ENCODE results near the gene EGLN1.

Gene EGLN1

DNA sequence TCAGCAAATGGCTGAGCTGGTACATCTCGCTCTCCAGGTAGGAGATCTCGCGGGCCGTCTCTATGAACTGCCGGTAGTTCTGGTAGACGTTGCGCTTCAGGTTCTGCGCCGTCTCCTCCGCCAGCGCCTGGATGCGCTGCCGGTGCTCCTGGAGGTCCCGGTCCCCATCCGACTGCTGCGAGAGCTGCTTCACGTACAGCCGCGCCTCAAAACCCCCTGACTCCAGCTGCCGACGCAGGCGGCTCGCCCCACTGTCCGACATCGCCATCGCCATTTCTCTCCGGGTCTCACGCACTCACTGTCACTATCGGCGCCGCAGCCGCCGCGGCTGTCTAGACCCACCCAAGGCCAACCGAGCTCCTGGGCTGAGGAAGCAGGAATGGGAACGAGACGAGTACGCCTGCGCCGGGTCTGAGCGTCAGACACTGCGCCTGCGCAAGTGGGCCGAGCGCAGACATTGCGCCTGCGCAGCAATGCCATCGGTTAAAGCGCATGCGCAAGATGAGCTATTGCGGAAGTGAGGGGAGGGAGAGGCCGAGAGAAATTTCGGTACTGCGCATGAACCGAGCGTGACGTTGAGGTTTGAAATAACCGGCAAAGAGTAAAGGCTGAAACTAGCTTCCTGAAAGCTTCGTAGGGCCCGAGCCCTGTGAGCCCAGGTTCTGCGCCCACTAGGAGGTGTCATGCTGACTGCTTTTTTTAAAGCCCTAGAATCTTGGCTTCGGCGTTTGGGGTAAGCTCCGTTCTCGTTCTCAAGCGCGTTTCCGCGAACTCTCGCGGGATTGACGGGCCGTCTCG, 84.4 kb downstream of the EGLN1 start, which contains the start of gene EXOC8 (continued):
- TF ChIP-seq ZNF2 (tag by site-specific recombination; IDR thresholded peaks at IDR 0.05) (peak; percentile 80), ZNF670 (tag by site-specific recombination; IDR thresholded peaks at IDR 0.05; ENCODE audit: low read depth) (no peak), ZNF174 (tag by site-specific recombination; IDR thresholded peaks at IDR 0.05) (no peak), ZBTB20 (tag by site-specific recombination; IDR thresholded peaks at IDR 0.05) (peak; percentile 77), HOXA7 (CRISPR knock-in tag; IDR thresholded peaks at IDR 0.05; ENCODE audit: borderline replicate concordance) (no peak), ZNF394 (tag by site-specific recombination; IDR thresholded peaks at IDR 0.05; ENCODE audit: borderline replicate concordance) (peak; percentile 85), ZNF555 (tag by site-specific recombination; conservative IDR thresholded peaks at IDR 0.05) (no peak), ZSCAN23 (tag by site-specific recombination; IDR thresholded peaks at IDR 0.05) (no peak), KLF8 (tag by site-specific recombination; IDR thresholded peaks at IDR 0.05) (peak; percentile 35), SCRT1 (tag by site-specific recombination; IDR thresholded peaks at IDR 0.05; ENCODE audit: borderline replicate concordance) (no peak), HOXD13 (CRISPR knock-in tag; IDR thresholded peaks at IDR 0.05; ENCODE audit: borderline replicate concordance) (no peak), ZBTB17 (tag by site-specific recombination; IDR thresholded peaks at IDR 0.05) (peak; percentile 91), ZNF843 (tag by site-specific recombination; IDR thresholded peaks at IDR 0.05) (peak; percentile 42; the same call in 1 of the 2 replicates), ZNF335 (tag by site-specific recombination; conservative IDR thresholded peaks at IDR 0.05) (no peak; the same call in 1 of the 2 replicates), MZF1 (tag by site-specific recombination; IDR thresholded peaks at IDR 0.05; ENCODE audit: borderline replicate concordance) (no peak), ZNF274 (IDR thresholded peaks at IDR 0.05; ENCODE audit: low read length) (no peak), ZNF274 (tag by site-specific recombination; IDR thresholded peaks at IDR 0.05; ENCODE audit: borderline replicate concordance) (no peak), GLI2 (tag by site-specific recombination; IDR thresholded peaks at IDR 0.05; ENCODE audit: borderline replicate concordance, low read depth) (no peak), ZNF146 (tag by site-specific recombination; IDR thresholded peaks at IDR 0.05) (no peak; the same call in 1 of the 2 replicates), ZNF629 (tag by site-specific recombination; IDR thresholded peaks at IDR 0.05) (peak; percentile 93), EGR2 (tag by site-specific recombination; IDR thresholded peaks at IDR 0.05; ENCODE audit: low read depth) (no peak), SP2 (tag by site-specific recombination; IDR thresholded peaks at IDR 0.05) (peak; percentile 98)
- TF ChIP-seq, protein P1, sequence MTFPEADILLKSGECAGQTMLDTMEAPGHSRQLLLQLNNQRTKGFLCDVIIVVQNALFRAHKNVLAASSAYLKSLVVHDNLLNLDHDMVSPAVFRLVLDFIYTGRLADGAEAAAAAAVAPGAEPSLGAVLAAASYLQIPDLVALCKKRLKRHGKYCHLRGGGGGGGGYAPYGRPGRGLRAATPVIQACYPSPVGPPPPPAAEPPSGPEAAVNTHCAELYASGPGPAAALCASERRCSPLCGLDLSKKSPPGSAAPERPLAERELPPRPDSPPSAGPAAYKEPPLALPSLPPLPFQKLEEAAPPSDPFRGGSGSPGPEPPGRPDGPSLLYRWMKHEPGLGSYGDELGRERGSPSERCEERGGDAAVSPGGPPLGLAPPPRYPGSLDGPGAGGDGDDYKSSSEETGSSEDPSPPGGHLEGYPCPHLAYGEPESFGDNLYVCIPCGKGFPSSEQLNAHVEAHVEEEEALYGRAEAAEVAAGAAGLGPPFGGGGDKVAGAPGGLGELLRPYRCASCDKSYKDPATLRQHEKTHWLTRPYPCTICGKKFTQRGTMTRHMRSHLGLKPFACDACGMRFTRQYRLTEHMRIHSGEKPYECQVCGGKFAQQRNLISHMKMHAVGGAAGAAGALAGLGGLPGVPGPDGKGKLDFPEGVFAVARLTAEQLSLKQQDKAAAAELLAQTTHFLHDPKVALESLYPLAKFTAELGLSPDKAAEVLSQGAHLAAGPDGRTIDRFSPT (tag by site-specific recombination; IDR thresholded peaks at IDR 0.05), result no peak
- TF ChIP-seq, protein P2, sequence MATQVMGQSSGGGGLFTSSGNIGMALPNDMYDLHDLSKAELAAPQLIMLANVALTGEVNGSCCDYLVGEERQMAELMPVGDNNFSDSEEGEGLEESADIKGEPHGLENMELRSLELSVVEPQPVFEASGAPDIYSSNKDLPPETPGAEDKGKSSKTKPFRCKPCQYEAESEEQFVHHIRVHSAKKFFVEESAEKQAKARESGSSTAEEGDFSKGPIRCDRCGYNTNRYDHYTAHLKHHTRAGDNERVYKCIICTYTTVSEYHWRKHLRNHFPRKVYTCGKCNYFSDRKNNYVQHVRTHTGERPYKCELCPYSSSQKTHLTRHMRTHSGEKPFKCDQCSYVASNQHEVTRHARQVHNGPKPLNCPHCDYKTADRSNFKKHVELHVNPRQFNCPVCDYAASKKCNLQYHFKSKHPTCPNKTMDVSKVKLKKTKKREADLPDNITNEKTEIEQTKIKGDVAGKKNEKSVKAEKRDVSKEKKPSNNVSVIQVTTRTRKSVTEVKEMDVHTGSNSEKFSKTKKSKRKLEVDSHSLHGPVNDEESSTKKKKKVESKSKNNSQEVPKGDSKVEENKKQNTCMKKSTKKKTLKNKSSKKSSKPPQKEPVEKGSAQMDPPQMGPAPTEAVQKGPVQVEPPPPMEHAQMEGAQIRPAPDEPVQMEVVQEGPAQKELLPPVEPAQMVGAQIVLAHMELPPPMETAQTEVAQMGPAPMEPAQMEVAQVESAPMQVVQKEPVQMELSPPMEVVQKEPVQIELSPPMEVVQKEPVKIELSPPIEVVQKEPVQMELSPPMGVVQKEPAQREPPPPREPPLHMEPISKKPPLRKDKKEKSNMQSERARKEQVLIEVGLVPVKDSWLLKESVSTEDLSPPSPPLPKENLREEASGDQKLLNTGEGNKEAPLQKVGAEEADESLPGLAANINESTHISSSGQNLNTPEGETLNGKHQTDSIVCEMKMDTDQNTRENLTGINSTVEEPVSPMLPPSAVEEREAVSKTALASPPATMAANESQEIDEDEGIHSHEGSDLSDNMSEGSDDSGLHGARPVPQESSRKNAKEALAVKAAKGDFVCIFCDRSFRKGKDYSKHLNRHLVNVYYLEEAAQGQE (tag by site-specific recombination; IDR thresholded peaks at IDR 0.05), result no peak; the same call in 1 of the 2 replicates
- TF ChIP-seq, protein P3, sequence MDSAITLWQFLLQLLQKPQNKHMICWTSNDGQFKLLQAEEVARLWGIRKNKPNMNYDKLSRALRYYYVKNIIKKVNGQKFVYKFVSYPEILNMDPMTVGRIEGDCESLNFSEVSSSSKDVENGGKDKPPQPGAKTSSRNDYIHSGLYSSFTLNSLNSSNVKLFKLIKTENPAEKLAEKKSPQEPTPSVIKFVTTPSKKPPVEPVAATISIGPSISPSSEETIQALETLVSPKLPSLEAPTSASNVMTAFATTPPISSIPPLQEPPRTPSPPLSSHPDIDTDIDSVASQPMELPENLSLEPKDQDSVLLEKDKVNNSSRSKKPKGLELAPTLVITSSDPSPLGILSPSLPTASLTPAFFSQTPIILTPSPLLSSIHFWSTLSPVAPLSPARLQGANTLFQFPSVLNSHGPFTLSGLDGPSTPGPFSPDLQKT (IDR thresholded peaks at IDR 0.05; ENCODE audit: borderline replicate concordance, low read depth, low read length), result no peak
- TF ChIP-seq, protein P4, sequence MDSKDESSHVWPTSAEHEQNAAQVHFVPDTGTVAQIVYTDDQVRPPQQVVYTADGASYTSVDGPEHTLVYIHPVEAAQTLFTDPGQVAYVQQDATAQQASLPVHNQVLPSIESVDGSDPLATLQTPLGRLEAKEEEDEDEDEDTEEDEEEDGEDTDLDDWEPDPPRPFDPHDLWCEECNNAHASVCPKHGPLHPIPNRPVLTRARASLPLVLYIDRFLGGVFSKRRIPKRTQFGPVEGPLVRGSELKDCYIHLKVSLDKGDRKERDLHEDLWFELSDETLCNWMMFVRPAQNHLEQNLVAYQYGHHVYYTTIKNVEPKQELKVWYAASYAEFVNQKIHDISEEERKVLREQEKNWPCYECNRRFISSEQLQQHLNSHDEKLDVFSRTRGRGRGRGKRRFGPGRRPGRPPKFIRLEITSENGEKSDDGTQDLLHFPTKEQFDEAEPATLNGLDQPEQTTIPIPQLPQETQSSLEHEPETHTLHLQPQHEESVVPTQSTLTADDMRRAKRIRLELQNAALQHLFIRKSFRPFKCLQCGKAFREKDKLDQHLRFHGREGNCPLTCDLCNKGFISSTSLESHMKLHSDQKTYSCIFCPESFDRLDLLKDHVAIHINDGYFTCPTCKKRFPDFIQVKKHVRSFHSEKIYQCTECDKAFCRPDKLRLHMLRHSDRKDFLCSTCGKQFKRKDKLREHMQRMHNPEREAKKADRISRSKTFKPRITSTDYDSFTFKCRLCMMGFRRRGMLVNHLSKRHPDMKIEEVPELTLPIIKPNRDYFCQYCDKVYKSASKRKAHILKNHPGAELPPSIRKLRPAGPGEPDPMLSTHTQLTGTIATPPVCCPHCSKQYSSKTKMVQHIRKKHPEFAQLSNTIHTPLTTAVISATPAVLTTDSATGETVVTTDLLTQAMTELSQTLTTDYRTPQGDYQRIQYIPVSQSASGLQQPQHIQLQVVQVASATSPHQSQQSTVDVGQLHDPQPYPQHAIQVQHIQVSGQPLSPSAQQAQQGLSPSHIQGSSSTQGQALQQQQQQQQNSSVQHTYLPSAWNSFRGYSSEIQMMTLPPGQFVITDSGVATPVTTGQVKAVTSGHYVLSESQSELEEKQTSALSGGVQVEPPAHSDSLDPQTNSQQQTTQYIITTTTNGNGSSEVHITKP (tag by site-specific recombination; IDR thresholded peaks at IDR 0.05), result no peak
- TF ChIP-seq, protein P5, sequence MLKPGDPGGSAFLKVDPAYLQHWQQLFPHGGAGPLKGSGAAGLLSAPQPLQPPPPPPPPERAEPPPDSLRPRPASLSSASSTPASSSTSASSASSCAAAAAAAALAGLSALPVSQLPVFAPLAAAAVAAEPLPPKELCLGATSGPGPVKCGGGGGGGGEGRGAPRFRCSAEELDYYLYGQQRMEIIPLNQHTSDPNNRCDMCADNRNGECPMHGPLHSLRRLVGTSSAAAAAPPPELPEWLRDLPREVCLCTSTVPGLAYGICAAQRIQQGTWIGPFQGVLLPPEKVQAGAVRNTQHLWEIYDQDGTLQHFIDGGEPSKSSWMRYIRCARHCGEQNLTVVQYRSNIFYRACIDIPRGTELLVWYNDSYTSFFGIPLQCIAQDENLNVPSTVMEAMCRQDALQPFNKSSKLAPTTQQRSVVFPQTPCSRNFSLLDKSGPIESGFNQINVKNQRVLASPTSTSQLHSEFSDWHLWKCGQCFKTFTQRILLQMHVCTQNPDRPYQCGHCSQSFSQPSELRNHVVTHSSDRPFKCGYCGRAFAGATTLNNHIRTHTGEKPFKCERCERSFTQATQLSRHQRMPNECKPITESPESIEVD (tag by site-specific recombination; IDR thresholded peaks at IDR 0.05), result no peak
